ENCODE results near the gene PALD1. TPM values are rescaled to one million over a fixed set of nuclear protein-coding genes. Genes with fewer than 3 reads are reported as not detected.
"Not testable (repeated sequence)": the region's sequence is repeated elsewhere in the genome, so short reads cannot be mapped to it uniquely, and the experiment has no call there.

PALD1 gene
- total RNA-seq, 1 experiment from 2014 or later: 1.8 TPM

DNA sequence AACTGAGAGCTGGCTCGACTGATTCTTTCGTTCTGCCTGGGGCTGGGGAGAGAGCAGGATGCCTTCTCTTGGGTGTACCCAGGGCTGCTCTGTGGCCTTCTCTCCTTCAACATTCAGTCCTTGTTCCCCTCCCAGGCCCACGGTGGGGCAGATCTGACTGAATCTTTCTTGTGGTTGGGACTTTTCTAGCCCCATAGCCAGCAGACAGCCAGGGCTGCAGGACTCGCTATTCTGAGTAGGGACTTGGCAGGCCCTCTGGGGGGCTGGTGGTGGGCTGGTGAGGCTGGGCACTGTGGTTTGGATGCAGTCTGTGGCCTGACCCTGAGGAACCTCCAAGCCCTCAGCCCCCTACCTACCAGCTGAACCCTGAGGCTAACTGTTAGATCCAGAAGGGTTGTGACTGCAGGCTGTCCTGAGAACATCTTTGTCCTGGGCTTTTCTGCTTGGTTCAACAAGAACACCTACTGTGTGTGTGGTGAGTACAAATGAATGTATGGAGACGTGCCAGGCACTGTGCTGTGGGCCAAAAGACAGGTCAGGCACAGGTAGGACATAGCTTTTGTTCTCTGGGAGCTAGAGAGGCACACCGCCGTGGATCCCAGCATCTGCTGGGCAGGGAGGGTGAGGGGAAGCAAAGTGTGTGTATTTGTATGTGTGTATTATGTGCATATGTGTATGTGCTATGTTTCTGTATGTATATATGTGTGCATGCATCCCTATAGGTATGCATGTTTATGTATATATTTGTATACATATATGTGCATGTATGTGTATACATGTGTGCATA lies 2.1 kb upstream of the PALD1 start:
- no peak for DNase-seq (ENCODE audit: low read depth, low spot score)
- in situ Hi-C loops (cut with HindIII; ENCODE audit: low pct_unique_long_range_greater_than_20kb, low sequenced_read_pairs): no loop called here

DNA sequence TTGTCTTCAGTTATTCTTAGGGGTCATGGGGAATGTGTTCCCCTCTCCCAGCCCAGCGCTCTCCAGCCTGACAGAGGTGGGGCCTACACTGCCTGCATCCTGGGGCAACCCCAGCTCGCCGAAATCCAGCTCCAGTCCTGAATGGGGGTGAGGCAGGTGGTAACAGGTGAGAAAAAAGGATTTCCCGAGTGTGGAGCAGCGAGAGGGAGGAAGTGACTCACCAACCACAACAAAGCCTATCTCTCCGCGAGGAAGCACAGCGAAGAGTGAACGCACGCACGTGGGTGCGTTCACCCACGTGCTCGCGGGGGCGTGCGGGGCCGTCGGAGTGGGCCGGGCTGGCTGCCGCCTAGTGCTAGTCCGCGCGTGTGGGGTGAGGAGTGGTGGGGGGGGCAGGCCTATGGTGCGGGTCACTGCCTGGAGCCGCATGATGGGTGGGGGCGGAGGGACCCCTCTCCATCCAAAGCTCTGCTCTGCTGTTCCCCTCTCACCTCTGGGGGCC lies 855 bp upstream of the PALD1 start:
- DNase-seq (ENCODE audit: low read depth, low spot score): no peak
- in situ Hi-C loops (cut with HindIII; ENCODE audit: low pct_unique_long_range_greater_than_20kb, low sequenced_read_pairs): no loop called here

DNA sequence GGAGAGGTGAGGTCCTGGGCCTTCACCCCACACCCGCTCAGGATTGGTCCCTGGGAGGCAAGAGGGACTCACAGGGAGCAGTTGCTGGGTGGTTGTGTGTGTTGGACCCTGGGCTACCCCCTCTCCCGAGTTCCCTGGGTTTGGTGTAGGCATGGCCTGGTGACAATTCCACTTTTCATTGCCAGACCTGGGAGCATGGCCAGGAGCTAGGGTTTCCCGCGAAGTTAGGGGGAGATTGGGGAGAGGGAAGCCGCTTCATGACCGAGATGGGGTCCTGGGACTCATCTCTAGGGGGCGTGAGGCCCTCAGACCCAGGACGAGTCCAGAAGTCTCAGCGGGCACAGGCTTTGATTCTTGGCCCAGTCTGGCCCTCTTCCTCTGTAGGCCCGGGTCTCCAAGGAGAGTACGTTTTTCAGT lies 606 bp downstream of the PALD1 start:
- no peak for DNase-seq (ENCODE audit: low read depth, low spot score)
- in situ Hi-C loops (cut with HindIII; ENCODE audit: low pct_unique_long_range_greater_than_20kb, low sequenced_read_pairs): no loop called here

DNA sequence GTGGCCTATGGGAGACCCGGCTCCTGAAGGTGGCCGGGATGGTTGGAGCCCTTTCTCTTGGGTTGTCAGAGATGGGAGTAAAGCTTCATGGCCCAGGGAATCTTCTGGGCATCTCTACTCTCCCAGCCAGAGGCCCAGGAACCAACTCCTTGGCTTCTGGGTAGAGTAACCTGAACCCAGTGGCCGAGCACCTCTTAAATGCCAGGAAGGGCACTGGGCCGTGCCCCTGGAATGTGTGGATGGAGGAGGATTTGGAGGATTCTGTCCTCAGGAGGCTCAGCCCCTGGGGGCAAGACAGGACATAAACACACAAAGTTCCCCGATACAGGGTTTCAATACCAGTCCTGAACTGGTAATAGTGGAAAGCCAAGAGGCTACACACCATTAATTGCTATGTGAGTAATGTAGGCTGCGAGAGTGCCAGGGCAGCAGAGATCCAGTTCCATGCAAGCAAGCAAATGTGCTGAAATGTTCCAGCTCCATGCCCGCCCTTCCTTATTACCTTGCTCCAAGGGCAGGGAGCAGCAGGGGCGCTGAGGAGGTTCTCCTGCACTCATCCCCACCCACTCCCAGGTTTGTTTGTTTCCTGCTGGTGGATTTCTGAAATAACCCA lies 1.2 kb downstream of the PALD1 start:
- no peak for DNase-seq (ENCODE audit: low read depth, low spot score)
- in situ Hi-C loops (cut with HindIII; ENCODE audit: low pct_unique_long_range_greater_than_20kb, low sequenced_read_pairs): no loop called here

DNA sequence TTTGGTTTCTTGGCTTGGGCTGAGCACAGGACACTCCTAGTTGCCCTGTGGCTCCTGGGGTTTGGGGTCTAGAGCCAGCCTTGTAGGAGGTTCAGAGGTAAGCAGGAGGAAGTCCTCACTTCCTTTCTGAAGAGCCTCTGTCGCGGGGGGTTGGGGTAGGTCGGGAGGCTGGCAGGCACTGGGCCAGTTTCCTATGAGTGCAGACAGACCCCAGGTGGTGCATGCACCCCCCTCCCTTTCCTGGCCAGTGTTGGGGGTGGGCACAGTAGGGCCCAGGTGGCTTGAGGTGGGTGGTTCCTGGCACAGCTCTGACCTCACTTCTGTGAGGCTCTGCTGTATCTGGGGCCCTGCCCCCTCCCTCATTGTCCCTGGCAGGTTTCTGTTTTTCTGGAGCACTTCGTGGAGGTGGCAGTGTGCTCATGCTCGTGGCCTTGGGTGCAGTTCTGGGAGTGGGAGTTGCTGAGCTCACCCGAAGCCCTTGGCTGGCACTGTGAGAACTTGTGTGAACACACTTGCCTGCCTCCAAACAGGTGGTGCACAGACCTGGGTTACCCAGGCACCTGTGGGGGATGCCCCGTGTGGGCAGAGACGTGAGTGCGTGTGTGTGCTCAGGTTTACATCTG lies 1.8 kb downstream of the PALD1 start:
- in situ Hi-C loops (cut with HindIII; ENCODE audit: low pct_unique_long_range_greater_than_20kb, low sequenced_read_pairs): no loop called here
- DNase-seq (ENCODE audit: low read depth, low spot score): no peak

DNA sequence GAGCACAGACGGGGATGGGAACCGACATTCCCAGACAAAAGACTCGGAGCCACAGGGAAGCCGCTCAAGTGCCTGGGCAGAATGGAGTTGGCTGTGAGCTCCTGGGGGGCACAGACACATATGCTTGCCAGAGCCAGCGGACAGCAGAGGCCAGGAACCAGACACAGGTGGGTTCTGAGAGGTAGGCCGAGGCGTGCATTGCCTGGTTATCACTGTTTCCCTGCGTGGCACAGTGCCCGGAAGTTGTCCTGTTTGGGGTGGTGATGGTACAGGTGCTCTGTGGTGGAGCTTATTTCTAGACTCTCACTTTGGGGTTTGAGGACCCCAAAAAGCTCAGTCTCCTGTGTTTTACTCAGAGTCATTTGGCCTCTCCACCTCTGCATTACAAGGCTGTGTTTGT lies 2.5 kb downstream of the PALD1 start:
- in situ Hi-C loops (cut with HindIII; ENCODE audit: low pct_unique_long_range_greater_than_20kb, low sequenced_read_pairs): no loop called here
- no peak for DNase-seq (ENCODE audit: low read depth, low spot score)

DNA sequence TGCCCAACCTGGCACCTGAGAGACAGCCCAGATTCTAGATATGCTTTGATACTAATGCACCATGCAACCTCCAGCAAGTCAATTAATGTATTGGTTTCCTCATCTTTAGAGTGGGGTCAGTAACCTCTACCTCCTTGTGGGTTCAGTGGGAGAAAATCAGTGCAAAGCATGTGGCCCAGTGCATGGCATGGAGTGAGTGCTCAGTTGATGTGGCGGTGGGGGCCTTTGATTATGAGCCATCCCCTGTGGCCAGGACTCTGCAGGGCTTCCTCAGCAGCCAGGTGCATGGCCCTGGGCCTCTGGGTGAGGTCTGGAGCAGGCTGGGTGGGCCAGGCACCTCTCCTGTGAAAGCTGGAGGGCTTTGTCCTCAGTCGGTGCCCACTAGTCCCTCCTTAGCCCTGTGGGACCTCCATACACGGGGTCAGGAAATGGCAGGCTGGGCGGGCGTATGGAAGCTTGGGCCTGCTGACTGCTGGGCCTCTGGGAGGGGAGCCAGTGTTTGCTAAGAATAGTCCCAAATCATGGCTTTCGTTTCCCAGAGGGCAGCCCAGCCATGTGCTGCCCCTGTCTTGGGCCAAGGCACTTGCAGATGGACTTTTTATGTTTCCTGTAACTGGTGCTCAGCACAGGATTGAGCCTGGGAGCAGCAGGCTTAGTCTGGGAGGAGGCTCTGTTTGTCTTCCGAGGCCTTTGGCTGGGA lies 3.4 kb downstream of the PALD1 start:
- in situ Hi-C loops (cut with HindIII; ENCODE audit: low pct_unique_long_range_greater_than_20kb, low sequenced_read_pairs): no loop called here
- DNase-seq (ENCODE audit: low read depth, low spot score): no peak

DNA sequence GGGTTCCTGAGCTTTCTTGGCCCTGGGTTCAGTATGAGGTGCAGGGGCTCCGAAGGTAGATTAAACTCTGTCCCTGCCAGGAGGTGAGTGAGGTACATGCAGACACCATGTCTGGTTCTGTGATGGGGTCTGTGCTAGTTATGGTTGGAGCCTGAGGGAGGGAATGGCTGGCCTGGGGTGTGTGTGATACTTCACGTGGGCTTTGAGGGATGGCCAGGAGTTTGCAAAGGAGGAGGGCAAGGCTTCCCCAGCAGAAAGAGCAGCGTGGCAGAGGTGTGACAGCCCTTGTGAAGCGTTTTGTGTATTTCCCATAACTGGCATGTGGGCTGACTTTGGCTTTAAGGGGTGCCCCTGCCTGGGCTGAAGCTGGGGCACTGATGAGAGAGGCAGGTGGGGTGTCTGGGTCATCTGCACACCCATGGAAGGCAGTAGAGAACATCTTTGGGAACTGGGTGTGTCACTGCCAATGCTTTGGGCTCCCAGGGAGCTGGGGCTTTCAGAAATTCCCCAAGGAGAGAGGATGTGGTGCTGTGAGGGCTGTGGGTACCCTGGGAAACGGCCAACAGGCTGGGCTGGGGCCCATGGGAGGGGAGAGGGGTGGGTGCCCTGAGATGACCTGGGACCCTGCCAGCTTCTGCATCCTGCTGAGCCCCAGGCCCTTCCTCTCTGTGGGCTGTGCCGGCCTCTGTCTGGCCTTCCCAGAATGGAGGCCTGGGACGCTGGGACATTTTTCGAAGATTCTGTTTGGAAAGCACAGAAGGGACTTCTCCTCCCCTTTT lies 4.6 kb downstream of the PALD1 start:
- in situ Hi-C loops (cut with HindIII; ENCODE audit: low pct_unique_long_range_greater_than_20kb, low sequenced_read_pairs): no loop called here
- DNase-seq (ENCODE audit: low read depth, low spot score): no peak

DNA sequence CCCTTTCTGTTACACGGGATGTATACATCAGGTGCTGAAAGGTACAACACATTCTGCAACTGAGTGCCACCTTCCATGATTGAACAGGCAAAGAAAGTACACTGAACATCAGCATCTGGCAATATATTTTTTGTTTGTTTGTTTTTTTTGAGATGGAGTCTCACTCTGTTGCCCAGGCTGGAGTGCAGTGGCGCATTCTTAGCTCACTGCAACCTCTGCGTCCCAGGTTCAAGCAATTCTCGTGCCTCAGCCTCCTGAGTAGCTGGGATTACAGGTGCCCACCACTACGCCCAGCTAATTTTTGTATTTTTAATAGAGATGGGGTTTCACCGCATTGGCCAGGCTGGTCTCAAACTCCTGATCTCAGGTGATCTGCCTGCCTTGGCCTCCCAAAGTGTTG lies 5.3 kb downstream of the PALD1 start:
- DNase-seq (ENCODE audit: low read depth, low spot score); in situ Hi-C loops (cut with HindIII; ENCODE audit: low pct_unique_long_range_greater_than_20kb, low sequenced_read_pairs): not testable (repeated sequence)

DNA sequence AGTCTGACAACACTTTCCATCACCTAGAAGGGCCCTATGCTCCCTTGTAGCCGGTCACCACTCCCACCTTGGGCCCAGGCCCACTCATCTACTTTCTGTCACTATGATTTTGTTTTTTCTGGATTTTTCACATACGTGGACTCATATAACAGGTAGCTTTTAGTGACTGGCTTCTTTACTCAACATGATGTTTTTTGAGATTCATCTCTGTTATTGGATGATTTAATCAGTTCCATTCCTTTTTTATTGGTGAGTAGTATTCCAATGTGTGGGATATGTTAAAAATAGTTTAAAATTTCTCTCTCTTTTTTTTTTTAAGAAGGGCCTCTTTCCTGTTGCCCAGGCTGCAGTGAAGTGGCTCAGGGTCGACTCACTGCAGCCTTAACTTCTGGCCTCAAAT lies 9.3 kb downstream of the PALD1 start:
- in situ Hi-C loops (cut with HindIII; ENCODE audit: low pct_unique_long_range_greater_than_20kb, low sequenced_read_pairs): no loop called here
- no peak for DNase-seq (ENCODE audit: low read depth, low spot score)

DNA sequence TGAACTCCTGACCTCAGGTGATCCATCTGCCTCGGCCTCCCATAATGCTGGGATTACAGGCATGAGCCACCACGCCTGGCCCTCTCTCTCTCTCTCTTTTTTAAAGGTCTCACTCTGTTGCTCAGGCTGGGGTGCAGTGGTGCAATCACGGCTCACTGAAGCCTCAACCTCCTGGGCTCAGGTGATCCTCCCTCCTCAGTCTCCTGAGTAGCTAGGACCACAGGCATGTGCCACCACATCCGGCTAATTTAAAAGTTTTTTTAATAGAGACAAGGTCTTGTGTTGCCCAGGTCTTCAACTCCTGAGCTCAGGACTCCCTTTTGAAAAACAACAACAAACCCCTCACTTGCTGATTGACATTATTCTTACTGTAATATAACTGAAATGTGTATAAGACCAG lies 11.6 kb downstream of the PALD1 start:
- in situ Hi-C loops (cut with HindIII; ENCODE audit: low pct_unique_long_range_greater_than_20kb, low sequenced_read_pairs): no loop called here
- DNase-seq (ENCODE audit: low read depth, low spot score): no peak

DNA sequence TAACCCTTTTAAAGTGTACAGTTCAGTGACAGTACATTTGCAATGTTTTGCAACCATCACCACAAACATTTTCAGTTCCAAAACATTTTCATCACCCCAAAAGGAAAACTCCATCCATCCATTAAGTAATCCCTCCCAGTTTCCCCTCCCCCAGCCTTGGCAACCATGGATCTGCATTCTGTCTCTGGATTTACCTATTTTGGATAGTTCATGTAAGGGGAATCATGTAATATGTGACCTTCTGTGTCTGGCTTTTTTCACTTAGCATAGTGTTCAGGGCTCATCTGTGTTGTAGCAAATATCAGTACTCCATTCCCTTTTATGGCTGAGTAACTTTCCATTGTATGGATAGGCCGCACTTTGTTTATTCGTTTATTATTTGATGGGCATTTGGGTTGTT lies 13.0 kb downstream of the PALD1 start:
- in situ Hi-C loops (cut with HindIII; ENCODE audit: low pct_unique_long_range_greater_than_20kb, low sequenced_read_pairs): no loop called here
- no peak for DNase-seq (ENCODE audit: low read depth, low spot score)

DNA sequence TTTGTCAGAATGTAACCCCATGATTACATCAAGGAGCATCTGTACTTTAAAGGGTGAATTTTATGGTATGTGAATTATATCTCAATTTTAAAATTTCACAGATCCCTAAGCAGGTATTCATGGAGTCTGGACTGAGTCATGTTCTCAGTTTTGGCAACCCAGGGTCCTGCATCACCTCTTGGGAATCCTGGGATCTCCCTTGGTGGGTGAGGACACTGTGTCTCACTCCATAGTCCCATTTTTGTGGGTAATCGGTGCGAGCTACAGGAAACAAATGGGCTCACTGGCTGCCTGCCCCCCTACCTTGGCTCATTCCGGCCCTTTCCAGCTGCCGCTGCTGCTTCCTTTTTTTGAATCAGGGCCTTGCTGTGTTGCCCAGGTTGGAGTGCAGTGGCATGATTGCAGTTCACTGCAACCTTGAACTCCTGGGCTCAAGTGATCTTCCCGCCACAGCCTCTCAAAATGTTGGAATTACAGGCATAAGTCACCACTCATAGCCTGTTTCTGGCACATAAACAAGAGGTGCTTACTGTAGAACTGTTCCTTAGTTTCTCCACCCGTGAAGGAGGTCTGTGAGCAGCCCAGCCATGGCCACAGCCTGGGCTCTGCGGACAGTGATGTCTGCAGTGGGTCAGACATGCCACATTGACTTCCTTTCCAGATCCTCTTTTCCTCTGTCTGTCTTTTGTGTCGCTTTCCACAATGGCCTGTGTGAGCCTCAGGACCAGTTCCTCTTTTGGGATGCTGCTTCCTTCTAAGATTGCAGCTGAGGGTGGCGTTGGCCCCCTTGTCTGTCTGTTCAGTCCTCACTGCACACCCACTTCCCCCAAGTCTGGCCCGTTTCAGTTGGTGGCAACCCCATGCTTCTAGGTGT lies 14.5 kb downstream of the PALD1 start:
- in situ Hi-C loops (cut with HindIII; ENCODE audit: low pct_unique_long_range_greater_than_20kb, low sequenced_read_pairs): no loop called here
- DNase-seq (ENCODE audit: low read depth, low spot score): no peak

DNA sequence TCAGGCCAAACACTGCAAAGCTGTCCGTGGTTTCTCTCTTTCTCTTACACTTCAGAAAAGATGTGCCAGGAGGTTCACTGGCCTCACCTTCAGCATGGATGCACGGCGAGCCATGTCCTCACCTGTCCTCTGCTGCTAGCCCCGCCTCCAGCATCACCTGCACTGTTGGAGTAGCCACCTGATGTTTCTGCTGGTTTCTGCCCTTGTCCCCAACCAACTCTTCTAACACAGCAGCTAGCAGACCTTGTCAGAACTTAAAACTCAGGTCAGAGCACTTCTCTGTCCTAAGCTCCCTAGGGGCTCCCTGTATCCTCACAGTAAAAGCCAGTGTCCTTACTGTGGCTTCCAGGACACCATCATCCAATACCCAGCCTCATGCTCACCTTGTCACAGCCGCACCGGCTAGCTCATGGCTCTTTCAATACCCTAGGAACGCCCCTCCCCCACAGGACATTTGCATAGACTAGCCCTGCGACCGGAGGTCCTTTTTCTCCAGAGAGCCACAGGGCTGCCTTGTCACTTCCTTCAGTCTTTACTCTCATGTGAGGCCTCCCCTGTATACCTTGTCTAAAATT lies 15.2 kb downstream of the PALD1 start:
- no peak for DNase-seq (ENCODE audit: low read depth, low spot score)
- in situ Hi-C loops (cut with HindIII; ENCODE audit: low pct_unique_long_range_greater_than_20kb, low sequenced_read_pairs): no loop called here

DNA sequence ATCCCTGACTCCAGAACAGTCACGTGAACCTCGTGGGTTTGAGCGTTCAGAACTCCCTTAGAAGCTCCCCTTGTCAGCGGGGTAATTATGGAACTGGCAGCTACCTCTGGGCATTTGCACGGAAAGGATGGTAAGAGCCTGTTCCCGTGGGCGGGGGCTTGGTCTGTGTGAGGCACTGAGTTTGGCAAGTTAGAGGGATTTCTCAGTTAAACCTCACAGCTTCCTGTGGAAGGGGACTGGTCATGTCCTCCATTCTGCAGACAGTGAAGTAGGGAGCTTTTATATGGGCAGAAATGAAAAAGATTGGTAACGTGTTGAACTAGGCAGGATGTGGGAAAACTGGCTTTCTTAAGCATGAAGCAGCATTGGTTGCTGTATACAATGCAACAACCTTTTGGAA lies 16.0 kb downstream of the PALD1 start:
- in situ Hi-C loops (cut with HindIII; ENCODE audit: low pct_unique_long_range_greater_than_20kb, low sequenced_read_pairs): no loop called here

DNA sequence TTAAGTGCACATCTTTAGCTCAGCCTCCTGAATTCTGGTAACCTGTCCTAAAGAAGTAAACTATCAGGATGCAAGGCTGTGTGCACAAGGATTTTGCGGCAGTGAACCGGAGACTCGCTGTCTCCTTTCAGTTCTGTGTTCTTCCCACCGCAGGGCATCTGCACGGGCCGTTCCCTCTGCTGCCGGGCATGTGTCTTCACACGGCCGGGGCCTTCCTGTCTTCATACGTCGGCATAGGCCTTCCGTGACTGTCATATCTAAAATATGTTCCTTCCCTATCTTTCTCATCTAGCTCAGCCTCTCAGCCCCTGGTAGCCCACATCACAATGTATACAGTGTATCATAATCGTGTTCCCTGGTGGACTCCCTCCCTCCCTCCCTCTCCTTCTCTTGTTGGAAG lies 16.4 kb downstream of the PALD1 start:
- no peak for DNase-seq (ENCODE audit: low read depth, low spot score)
- in situ Hi-C loops (cut with HindIII; ENCODE audit: low pct_unique_long_range_greater_than_20kb, low sequenced_read_pairs): no loop called here

More for the DNA sequence above, 16.0 kb downstream of the PALD1 start:
- DNase-seq (ENCODE audit: low read depth, low spot score): no peak
